GM23248 (cell line): ENCODE results near the gene TYW1. TPM values are rescaled to one million over a fixed set of nuclear protein-coding genes. Genes with fewer than 3 reads are reported as not detected.

ENCODE experiments used
- DNase-seq: peaks from one replicate; pipeline ENCODE4 v3.0.0-alpha.2; 2015
- H2AFZ ChIP-seq: fragments of 200-600 bp; sonication (generic); 2 replicates; pipeline ENCODE4 v1.6.1; 2016; ENCODE audit warnings: antibody characterized with exemption
- H3F3A ChIP-seq: fragments of 200-600 bp; sonication (generic); 2 replicates; pipeline ENCODE4 v1.6.1; 2016; ENCODE audit warnings: mild to moderate bottlenecking, antibody characterized with exemption, mixed run types; ENCODE audit not compliant: insufficient read depth
- H3K27ac ChIP-seq: fragments of 200-600 bp; sonication (generic); 2 replicates; pipeline ENCODE4 v1.5.1; 2016; ENCODE audit warnings: mild to moderate bottlenecking
- H3K27me3 ChIP-seq: fragments of 200-600 bp; sonication (generic); replicated peaks from 2 replicates; pipeline ENCODE4 v1.6.1; 2016; ENCODE audit warnings: mild to moderate bottlenecking; ENCODE audit not compliant: insufficient read depth
- H3K36me3 ChIP-seq: fragments of 200-600 bp; sonication (generic); 2 replicates; pipeline ENCODE4 v1.6.1; 2016; ENCODE audit warnings: low read depth, mild to moderate bottlenecking
- H3K4me1 ChIP-seq: fragments of 200-600 bp; sonication (generic); 2 replicates; pipeline ENCODE4 v1.6.1; 2016; ENCODE audit warnings: mild to moderate bottlenecking; ENCODE audit not compliant: insufficient read depth
- H3K4me2 ChIP-seq: fragments of 200-600 bp; sonication (generic); one replicate; pipeline ENCODE4 v1.6.1; 2016; ENCODE audit warnings: mild to moderate bottlenecking; ENCODE audit not compliant: unreplicated experiment
- H3K4me3 ChIP-seq: fragments of 200-600 bp; sonication (generic); 2 replicates; pipeline ENCODE4 v1.5.1; 2016; ENCODE audit warnings: mild to moderate bottlenecking
- H3K79me2 ChIP-seq: fragments of 200-600 bp; sonication (generic); 2 replicates; pipeline ENCODE4 v1.6.1; 2016; ENCODE audit warnings: mild to moderate bottlenecking; ENCODE audit not compliant: insufficient read depth
- H3K9ac ChIP-seq: fragments of 200-600 bp; sonication (generic); 2 replicates; pipeline ENCODE4 v1.6.1; 2016; ENCODE audit warnings: mild to moderate bottlenecking
- H3K9me2 ChIP-seq: fragments of 200-600 bp; sonication (generic); 2 replicates; pipeline ENCODE4 v1.6.1; 2016; ENCODE audit warnings: mixed run types, mild to moderate bottlenecking, moderate library complexity; ENCODE audit not compliant: insufficient read depth
- H3K9me3 ChIP-seq: fragments of 200-600 bp; sonication (generic); one replicate; pipeline ENCODE4 v1.6.1; 2017; ENCODE audit warnings: low read depth
- H4K20me1 ChIP-seq: fragments of 200-600 bp; sonication (generic); 2 replicates; pipeline ENCODE4 v1.6.0; 2016; ENCODE audit not compliant: insufficient read depth
- EZH2 ChIP-seq: fragments of 200-600 bp; sonication (generic); IDR thresholded peaks from 2 replicates; pipeline ENCODE4 v1.6.1; 2018; ENCODE audit warnings: antibody characterized with exemption, mild to moderate bottlenecking; ENCODE audit not compliant: insufficient read depth, poor library complexity, severe bottlenecking
- EZH2phosphoT487 ChIP-seq: fragments of 200-600 bp; sonication (generic); IDR thresholded peaks from 2 replicates; pipeline ENCODE4 v1.6.1; 2018; ENCODE audit warnings: antibody characterized with exemption, moderate library complexity, mild to moderate bottlenecking, low read depth; ENCODE audit not compliant: insufficient read depth
- WGBS, 2 experiments: methylation state at CpG; one replicate each; pipeline ENCODE4 v1.1.6; 2015 to 2017; ENCODE audit warnings: low lambda C conversion rate in 2 of 2, low coverage in 1 of 2; ENCODE audit errors: missing lambda C conversion rate in 2 of 2; 5-methylcytosine and 5-hydroxymethylcytosine counted together
- in situ Hi-C: fragments of 300-500 bp; cut with MboI; formaldehyde crosslinking; loops from 2 replicates; pipeline ENCODE4 v1.15.0; 2020
- polyA plus RNA-seq: library from polyadenylated mRNA; unstranded; fragments of >200 nt; fragmentation: Nextera tagmentation; extraction: Ambion mirVana; gene quantifications from 2 replicates; pipeline ENCODE4 v1.2.1, GENCODE V29; 2016
- total RNA-seq: library from RNA; depleted of rRNA; stranded (reverse); fragments of >200 nt; shearing (Covaris generic); gene quantifications from 2 replicates; pipeline ENCODE4 v1.2.3, GENCODE V29; 2014

The TYW1 gene
- total and polyA plus RNA-seq, 2 experiments from 2014 or later, result 11.1 to 14.7 TPM

GRCh38 chr7:66952343-66953043 is 44.1 kb upstream of the TYW1 start:
- peak overlapping the region; percentile 39 for H3K27ac ChIP-seq
- no peak overlapping the region for H3K9ac ChIP-seq
- in situ Hi-C loops, result no loop called here
- peaks cover 4% of the 10 kb centered on the region; the same call in 1 of the 2 replicates for H3F3A ChIP-seq
- DNase-seq, result peak; percentile 60
- peak overlapping the region; percentile 32 for H3K4me2 ChIP-seq
- H3K27me3 ChIP-seq, result no peaks in the 10 kb centered on the region
- H2AFZ ChIP-seq, result no peak overlapping the region
- H3K4me1 ChIP-seq, result peaks cover 17% of the 10 kb centered on the region
- no peak overlapping the region for H3K4me3 ChIP-seq
- no peaks in the 10 kb centered on the region for H3K9me3 ChIP-seq
- H3K36me3 ChIP-seq, result peaks cover 36% of the 10 kb centered on the region
- TF ChIP-seq EZH2 (no peak), EZH2phosphoT487 (no peak)
- no peaks in the 10 kb centered on the region for H4K20me1 ChIP-seq
- H3K79me2 ChIP-seq, result no peaks in the 10 kb centered on the region
- WGBS, 2 experiments, result 44 to 47% methylated on average over 11 of the region's 11 CpGs
- no peaks in the 10 kb centered on the region for H3K9me2 ChIP-seq

DNA sequence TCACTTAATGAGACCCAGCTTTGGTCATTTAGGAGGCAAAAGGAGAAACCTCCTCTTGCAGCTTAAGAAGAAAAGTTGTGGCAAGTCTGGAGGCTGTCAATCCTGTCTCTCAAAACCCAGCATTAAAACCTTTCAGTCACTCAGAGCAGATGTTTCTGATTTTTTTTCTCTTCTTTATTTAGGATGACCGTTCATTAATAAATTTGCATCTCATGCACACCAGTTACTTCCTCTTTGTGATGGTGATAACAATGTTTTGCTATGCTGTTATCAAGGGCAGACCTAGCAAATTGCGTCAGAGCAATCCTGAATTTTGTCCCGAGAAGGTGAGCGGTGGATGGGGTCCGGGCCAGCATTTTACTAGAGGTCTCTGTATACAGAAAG is 43.6 kb upstream of the TYW1 start:
- no peak overlapping the region for H3K4me2 ChIP-seq

GRCh38 chr7:66957595-66958290 is 38.9 kb upstream of the TYW1 start:
- 80 to 82% methylated on average over 13 of the region's 13 CpGs for WGBS, 2 experiments
- Histone ChIP-seq H3K27ac (no peak overlapping the region), H4K20me1 (no peaks in the 10 kb centered on the region), H3K9ac (0 out of 2 replicates have a peak overlapping the region, but pooled peaks have one; percentile 5), H3F3A (no peaks in the 10 kb centered on the region), H3K9me2 (no peaks in the 10 kb centered on the region), H3K4me2 (no peak overlapping the region), H3K9me3 (no peaks in the 10 kb centered on the region), H3K79me2 (no peaks in the 10 kb centered on the region), H3K27me3 (no peaks in the 10 kb centered on the region), H2AFZ (no peak overlapping the region), H3K36me3 (peaks cover 26% of the 10 kb centered on the region), H3K4me1 (peaks cover 11% of the 10 kb centered on the region), H3K4me3 (no peak overlapping the region)
- in situ Hi-C loops, result no loop called here
- DNase-seq, result peak; percentile 29
- TF ChIP-seq EZH2phosphoT487, result no peak

More for the DNA sequence above, 43.6 kb upstream of the TYW1 start:
- H3K4me3 ChIP-seq, result no peak overlapping the region
- in situ Hi-C loops, result no loop called here
- no peak overlapping the region for H2AFZ ChIP-seq
- H3K9me3 ChIP-seq, result no peaks in the 10 kb centered on the region
- no peaks in the 10 kb centered on the region for H4K20me1 ChIP-seq
- no peaks in the 10 kb centered on the region for H3K79me2 ChIP-seq
- H3K27me3 ChIP-seq, result no peaks in the 10 kb centered on the region
- H3K4me1 ChIP-seq, result peaks cover 18% of the 10 kb centered on the region
- H3K27ac ChIP-seq, result no peak overlapping the region
- no peak overlapping the region for H3K9ac ChIP-seq
- WGBS, 2 experiments, result 69 to 75% methylated on average over 5 of the region's 5 CpGs
- TF ChIP-seq EZH2 (no peak), EZH2phosphoT487 (no peak)
- no peaks in the 10 kb centered on the region for H3K9me2 ChIP-seq
- DNase-seq, result no peak
- peaks cover 4% of the 10 kb centered on the region; the same call in 1 of the 2 replicates for H3F3A ChIP-seq
- H3K36me3 ChIP-seq, result peaks cover 36% of the 10 kb centered on the region

DNA sequence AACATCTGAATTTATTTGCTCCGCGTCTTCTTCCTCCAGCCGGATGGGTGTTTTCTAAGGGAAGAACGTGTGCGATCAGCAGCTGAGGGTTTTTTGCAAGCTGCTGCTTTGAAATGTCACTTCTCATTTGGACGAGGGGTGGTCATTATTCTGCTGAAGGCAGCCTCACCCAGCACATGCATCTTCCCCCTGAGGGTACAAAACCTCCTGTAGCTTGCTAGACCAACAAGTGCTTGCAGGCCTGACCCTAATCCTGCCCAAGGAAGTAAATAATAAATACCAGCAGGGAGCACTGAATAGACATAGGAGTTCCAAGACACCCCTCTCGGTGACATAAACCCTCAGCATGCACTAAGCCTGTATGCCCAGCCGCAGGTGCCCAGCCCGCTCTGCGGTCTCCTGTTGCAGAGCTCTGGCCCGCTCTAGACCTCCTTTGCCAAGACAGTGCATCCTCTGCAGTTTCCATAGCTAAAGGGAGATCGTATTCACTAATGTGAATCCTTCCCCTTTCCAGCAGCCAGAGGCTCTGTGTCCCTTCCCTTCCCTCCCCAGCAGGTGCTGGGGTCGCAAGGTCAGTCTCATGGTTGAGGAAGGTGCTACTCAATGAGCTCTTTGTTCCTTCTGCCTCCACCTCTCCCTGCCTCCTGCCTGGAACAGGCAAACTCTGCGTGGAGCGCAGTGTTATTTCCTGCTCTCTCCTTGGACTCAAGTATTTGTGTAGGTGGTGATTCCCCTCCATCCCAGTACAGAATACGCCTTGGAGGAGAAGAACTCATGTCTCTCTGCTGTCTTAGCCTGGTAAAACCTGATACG is 37.9 kb upstream of the TYW1 start:
- Histone ChIP-seq H3F3A (no peaks in the 10 kb centered on the region), H3K4me2 (no peak overlapping the region), H3K9me3 (no peaks in the 10 kb centered on the region), H3K36me3 (peaks cover 20% of the 10 kb centered on the region), H3K79me2 (no peaks in the 10 kb centered on the region), H3K9ac (no peak overlapping the region), H2AFZ (no peak overlapping the region), H3K27ac (no peak overlapping the region), H4K20me1 (no peaks in the 10 kb centered on the region), H3K4me3 (no peak overlapping the region), H3K27me3 (no peaks in the 10 kb centered on the region), H3K9me2 (no peaks in the 10 kb centered on the region), H3K4me1 (peaks cover 8% of the 10 kb centered on the region)
- TF ChIP-seq EZH2 (no peak), EZH2phosphoT487 (no peak)
- in situ Hi-C loops, result no loop called here
- DNase-seq, result no peak
- WGBS, 2 experiments, result 87 to 91% methylated on average over 17 of the region's 17 CpGs
